Measurements from ENCODE around the gene WBP4. TPM values are rescaled to one million over a fixed set of nuclear protein-coding genes. Genes with fewer than 3 reads are reported as not detected.

The WBP4 gene
- total RNA-seq, 1 donor from 2014 or later = 11.0 TPM

DNA sequence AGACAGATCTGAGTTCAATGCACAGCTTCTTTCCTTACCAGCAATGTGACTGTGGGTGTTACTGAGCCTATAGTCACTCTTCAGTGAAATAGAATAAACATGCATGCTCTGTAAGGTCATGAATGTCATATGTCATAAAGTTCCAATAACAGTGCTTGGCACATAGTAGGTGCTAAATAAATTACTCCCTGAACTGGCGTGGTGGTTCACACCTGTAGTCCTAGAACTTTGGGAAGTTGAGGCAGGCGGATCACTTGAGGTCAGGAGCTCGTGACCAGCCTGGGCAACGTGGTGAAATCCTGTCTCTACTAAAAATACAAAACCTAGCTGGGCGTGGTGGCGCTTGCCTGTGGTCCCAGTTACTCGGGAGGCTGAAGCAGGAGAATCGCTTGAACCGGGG is 13.2 kb downstream of the WBP4 start:
- Mint-ChIP-seq H3K4me3 (ENCODE audit: low read depth) (no peak overlapping the region), H3K27ac (no peak overlapping the region), H3K9me3 (ENCODE audit: low read depth) (peaks cover 6% of the 10 kb centered on the region), H3K4me1 (ENCODE audit: low read depth) (no peaks in the 10 kb centered on the region), H3K27me3 (no peaks in the 10 kb centered on the region), H3K36me3 (ENCODE audit: insufficient read depth) (peaks cover 51% of the 10 kb centered on the region)
- no peak for DNase-seq (ENCODE audit: low spot score, unreplicated experiment)
- TF ChIP-seq, protein P1, sequence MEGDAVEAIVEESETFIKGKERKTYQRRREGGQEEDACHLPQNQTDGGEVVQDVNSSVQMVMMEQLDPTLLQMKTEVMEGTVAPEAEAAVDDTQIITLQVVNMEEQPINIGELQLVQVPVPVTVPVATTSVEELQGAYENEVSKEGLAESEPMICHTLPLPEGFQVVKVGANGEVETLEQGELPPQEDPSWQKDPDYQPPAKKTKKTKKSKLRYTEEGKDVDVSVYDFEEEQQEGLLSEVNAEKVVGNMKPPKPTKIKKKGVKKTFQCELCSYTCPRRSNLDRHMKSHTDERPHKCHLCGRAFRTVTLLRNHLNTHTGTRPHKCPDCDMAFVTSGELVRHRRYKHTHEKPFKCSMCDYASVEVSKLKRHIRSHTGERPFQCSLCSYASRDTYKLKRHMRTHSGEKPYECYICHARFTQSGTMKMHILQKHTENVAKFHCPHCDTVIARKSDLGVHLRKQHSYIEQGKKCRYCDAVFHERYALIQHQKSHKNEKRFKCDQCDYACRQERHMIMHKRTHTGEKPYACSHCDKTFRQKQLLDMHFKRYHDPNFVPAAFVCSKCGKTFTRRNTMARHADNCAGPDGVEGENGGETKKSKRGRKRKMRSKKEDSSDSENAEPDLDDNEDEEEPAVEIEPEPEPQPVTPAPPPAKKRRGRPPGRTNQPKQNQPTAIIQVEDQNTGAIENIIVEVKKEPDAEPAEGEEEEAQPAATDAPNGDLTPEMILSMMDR (IDR thresholded peaks at IDR 0.05; ENCODE audit: unreplicated experiment) = no peak

DNA sequence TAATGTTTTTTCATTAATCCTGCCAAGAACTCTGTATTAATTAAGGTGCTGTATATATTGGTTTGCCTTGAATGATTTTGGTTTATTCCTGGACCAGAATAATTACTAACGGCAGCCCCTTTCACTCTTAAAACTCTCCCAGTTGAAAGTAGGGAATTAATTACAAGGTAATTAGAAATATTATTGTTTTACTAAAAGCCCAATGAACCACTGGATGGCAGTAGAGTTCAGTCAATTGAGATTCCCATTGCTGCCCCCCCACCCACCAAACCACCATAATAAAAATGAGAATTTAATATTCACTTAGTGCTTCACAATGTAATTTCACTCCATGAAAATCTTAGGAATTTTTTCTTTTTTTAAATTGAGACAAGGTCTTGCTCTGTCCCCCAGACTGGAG is 13.7 kb downstream of the WBP4 start:
- Mint-ChIP-seq H3K4me1 (ENCODE audit: low read depth) (no peaks in the 10 kb centered on the region), H3K36me3 (ENCODE audit: insufficient read depth) (peaks cover 53% of the 10 kb centered on the region), H3K9me3 (ENCODE audit: low read depth) (peaks cover 6% of the 10 kb centered on the region), H3K4me3 (ENCODE audit: low read depth) (no peak overlapping the region), H3K27ac (no peak overlapping the region), H3K27me3 (no peaks in the 10 kb centered on the region)
- TF ChIP-seq, protein P1 (IDR thresholded peaks at IDR 0.05; ENCODE audit: unreplicated experiment) = peak; percentile 66
- DNase-seq (ENCODE audit: low spot score, unreplicated experiment) = no peak

DNA sequence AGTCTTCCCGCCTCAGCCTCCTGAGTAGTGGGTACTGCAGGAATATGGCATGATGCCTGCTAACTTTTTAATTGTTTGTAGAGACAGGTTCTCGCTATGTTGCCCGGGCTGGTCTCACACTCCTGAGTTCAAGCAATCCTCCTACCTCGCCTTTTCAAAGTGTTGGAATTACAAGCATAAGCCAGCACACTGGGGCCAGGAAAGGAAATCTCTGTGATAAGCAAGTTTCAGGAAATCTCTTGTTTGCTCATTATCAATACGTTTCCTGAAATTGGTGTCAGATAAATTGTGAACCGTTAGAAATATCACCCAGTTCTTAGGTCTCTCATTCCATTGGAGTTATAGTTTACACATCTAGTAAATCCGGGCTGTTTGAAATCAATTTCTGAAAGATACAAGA is 14.2 kb downstream of the WBP4 start:
- H3K27me3 Mint-ChIP-seq = no peaks in the 10 kb centered on the region
- DNase-seq (ENCODE audit: low spot score, unreplicated experiment) = no peak
- TF ChIP-seq, protein P1 (IDR thresholded peaks at IDR 0.05; ENCODE audit: unreplicated experiment) = no peak
- H3K9me3 Mint-ChIP-seq (ENCODE audit: low read depth) = peaks cover 6% of the 10 kb centered on the region
- H3K27ac Mint-ChIP-seq = no peak overlapping the region
- H3K4me1 Mint-ChIP-seq (ENCODE audit: low read depth) = no peaks in the 10 kb centered on the region
- peaks cover 52% of the 10 kb centered on the region for H3K36me3 Mint-ChIP-seq (ENCODE audit: insufficient read depth)
- H3K4me3 Mint-ChIP-seq (ENCODE audit: low read depth) = no peak overlapping the region

DNA sequence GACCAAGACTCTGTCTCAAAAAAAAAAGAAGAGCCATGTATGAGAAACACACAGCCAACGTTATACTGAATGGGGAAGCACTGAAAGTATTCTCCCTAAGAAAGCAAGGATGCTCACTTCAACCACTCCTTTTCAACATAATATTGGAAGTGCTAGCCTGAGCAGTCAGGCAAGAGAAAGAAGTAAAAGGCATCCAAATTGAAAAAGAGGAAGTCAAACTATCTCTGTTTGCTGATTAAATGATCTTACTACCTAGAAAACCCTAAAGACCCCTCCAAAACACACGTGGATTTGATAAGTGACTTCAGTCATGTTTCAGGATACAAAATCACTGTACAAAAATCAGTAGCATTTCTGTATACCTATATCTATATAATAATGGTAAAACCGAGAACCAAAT is 16.2 kb downstream of the WBP4 start:
- DNase-seq (ENCODE audit: low spot score, unreplicated experiment) = no peak
- TF ChIP-seq, protein P1 (IDR thresholded peaks at IDR 0.05; ENCODE audit: unreplicated experiment) = no peak
- peaks cover 49% of the 10 kb centered on the region for H3K36me3 Mint-ChIP-seq (ENCODE audit: insufficient read depth)
- no peak overlapping the region for H3K27ac Mint-ChIP-seq
- H3K9me3 Mint-ChIP-seq (ENCODE audit: low read depth) = peaks cover 6% of the 10 kb centered on the region
- H3K4me1 Mint-ChIP-seq (ENCODE audit: low read depth) = no peaks in the 10 kb centered on the region
- no peaks in the 10 kb centered on the region for H3K27me3 Mint-ChIP-seq
- no peak overlapping the region for H3K4me3 Mint-ChIP-seq (ENCODE audit: low read depth)

DNA sequence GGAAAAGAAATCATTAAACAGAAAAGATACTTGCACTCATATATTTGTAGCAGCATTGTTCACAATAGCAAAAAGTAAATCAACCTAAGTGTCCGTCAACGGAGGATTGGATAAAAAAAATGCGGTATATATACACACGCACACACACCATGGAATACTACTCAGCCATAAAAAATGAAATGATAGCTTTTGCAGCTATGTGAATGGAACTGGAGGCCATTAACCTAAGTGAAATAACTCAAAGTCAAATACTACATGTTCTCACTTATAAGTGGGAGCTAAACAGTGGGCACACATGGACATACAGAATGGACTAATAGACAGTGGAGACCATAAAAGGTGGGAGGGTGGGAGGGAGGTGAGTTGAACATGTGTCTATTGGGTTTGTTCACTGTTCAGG is 18.4 kb downstream of the WBP4 start:
- TF ChIP-seq, protein P1 (IDR thresholded peaks at IDR 0.05; ENCODE audit: unreplicated experiment) = no peak

More for the DNA sequence above, 18.4 kb downstream of the WBP4 start:
- H3K27ac Mint-ChIP-seq = no peak overlapping the region
- H3K27me3 Mint-ChIP-seq = no peaks in the 10 kb centered on the region
- H3K9me3 Mint-ChIP-seq (ENCODE audit: low read depth) = peaks cover 6% of the 10 kb centered on the region
- H3K4me3 Mint-ChIP-seq (ENCODE audit: low read depth) = no peak overlapping the region
- H3K36me3 Mint-ChIP-seq (ENCODE audit: insufficient read depth) = peaks cover 45% of the 10 kb centered on the region
- no peaks in the 10 kb centered on the region for H3K4me1 Mint-ChIP-seq (ENCODE audit: low read depth)
- no peak for DNase-seq (ENCODE audit: low spot score, unreplicated experiment)

Measured in progenitor cell of endocrine pancreas (in vitro differentiated cells).